CD4-positive, CD25-positive, alpha-beta regulatory T cell (primary cell): ENCODE measurements around the gene CACNG4. TPM values are rescaled to one million over a fixed set of nuclear protein-coding genes. Genes with fewer than 3 reads are reported as not detected.
A peak's percentile ranks its signal among the peaks of the same experiment; 100 is the strongest.

Experiments used
- ATAC-seq, 2 donors: fragments of 150-1000 bp; cut with Tn5 transposase; one replicate each; pipeline ENCODE4 v1.10.0; 2021; ENCODE audit warnings: low read depth in 2 of 2, moderate number of reproducible peaks in 2 of 2, moderate library complexity in 1 of 2
- DNase-seq, 3 donors: peaks; one replicate each; pipeline versions ENCODE4 v3.0.0 to v3.0.0-alpha.2; 2012 to 2022; ENCODE audit warnings: mixed read lengths in 1 of 3
- H3K27ac ChIP-seq: one replicate; pipeline ENCODE4 v1.7.0; 2013; ENCODE audit warnings: mild to moderate bottlenecking, low read length; ENCODE audit not compliant: insufficient read depth, poor library complexity, severe bottlenecking
- H3K27me3 ChIP-seq: one replicate; pipeline ENCODE4 v1.7.0; 2013; ENCODE audit warnings: low read length; ENCODE audit not compliant: control insufficient read depth, insufficient read depth
- H3K36me3 ChIP-seq: one replicate; pipeline ENCODE4 v1.7.0; 2013; ENCODE audit warnings: mild to moderate bottlenecking, low read length, moderate library complexity; ENCODE audit not compliant: control insufficient read depth, insufficient read depth
- H3K4me1 ChIP-seq: 2 replicates; pipeline ENCODE4 v1.7.0; 2013; ENCODE audit warnings: mild to moderate bottlenecking, low read length; ENCODE audit not compliant: insufficient read depth, control insufficient read depth, poor library complexity, severe bottlenecking
- H3K4me3 ChIP-seq: one replicate; pipeline ENCODE4 v1.7.0; 2013; ENCODE audit warnings: low read depth, mild to moderate bottlenecking, low read length, moderate library complexity
- H3K9me3 ChIP-seq, 2 experiments: 1 replicate in 1 of 2; 2 replicates in 1 of 2; pipeline ENCODE4 v1.7.0; 2013; ENCODE audit warnings: low read length in 2 of 2, mild to moderate bottlenecking in 1 of 2, moderate library complexity in 1 of 2; ENCODE audit not compliant: control insufficient read depth in 2 of 2
- H3K27ac Mint-ChIP-seq, 3 donors: one replicate each; pipeline ENCODE4 v1.8.0; 2020 to 2022; ENCODE audit warnings: mild to moderate bottlenecking in 3 of 3, mixed read lengths in 3 of 3, moderate library complexity in 2 of 3
- H3K27me3 Mint-ChIP-seq: one replicate; pipeline ENCODE4 v1.8.0; 2022; ENCODE audit warnings: mild to moderate bottlenecking, mixed read lengths
- H3K36me3 Mint-ChIP-seq: one replicate; pipeline ENCODE4 v1.8.0; 2020; ENCODE audit warnings: mixed read lengths
- H3K4me1 Mint-ChIP-seq, 4 donors: one replicate each; pipeline ENCODE4 v1.8.0; 2020 to 2022; ENCODE audit warnings: mixed read lengths in 4 of 4, mild to moderate bottlenecking in 1 of 4
- H3K4me3 Mint-ChIP-seq, 4 donors: one replicate each; pipeline ENCODE4 v1.8.0; 2020 to 2022; ENCODE audit warnings: mild to moderate bottlenecking in 4 of 4, mixed read lengths in 4 of 4, moderate library complexity in 3 of 4
- H3K9me3 Mint-ChIP-seq, 7 donors: one replicate each; pipeline ENCODE4 v1.8.0; 2020 to 2022; ENCODE audit warnings: mixed read lengths in 7 of 7, mild to moderate bottlenecking in 3 of 7, moderate library complexity in 2 of 7
- polyA plus RNA-seq, 4 donors: library from polyadenylated mRNA; unstranded; fragments of 300-500 nt; fragmentation: Illumina TruSeq; gene quantifications; one replicate each; pipeline ENCODE4 v1.2.3, GENCODE V29; 2021
- total RNA-seq: library from RNA; stranded (reverse); gene quantifications from one replicate; pipeline ENCODE4 v1.2.3, GENCODE V29; 2022

Gene CACNG4
- total and polyA plus RNA-seq, 5 donors from 2014 or later: not detected

- Mint-ChIP-seq H3K27ac (no peak overlapping the region), H3K27me3 (peaks cover 42% of the 10 kb centered on the region), H3K9me3 (peaks cover 0 to 2% (median 0%) of the 10 kb centered on the region in 7 donors), H3K4me3 (no peak overlapping the region), H3K4me1 (peaks cover 0 to 4% (median 2%) of the 10 kb centered on the region in 4 donors), H3K36me3 (no peaks in the 10 kb centered on the region)
- no peaks in the 10 kb centered on the region for H3K9me3 ChIP-seq
- H3K27ac ChIP-seq: no peak overlapping the region
- ATAC-seq (no peak), DNase-seq (no peak)
- no peak overlapping the region for H3K4me3 ChIP-seq
- H3K27me3 ChIP-seq: no peaks in the 10 kb centered on the region
- H3K4me1 ChIP-seq: no peaks in the 10 kb centered on the region
- no peaks in the 10 kb centered on the region for H3K36me3 ChIP-seq
Measured at GRCh38 chr17:66981983-66982508, 17.5 kb downstream of the CACNG4 start.

GRCh38 chr17:66983414-66984021 lies 19.0 kb downstream of the CACNG4 start:
- H3K4me1 ChIP-seq: no peaks in the 10 kb centered on the region
- H3K27ac ChIP-seq: no peak overlapping the region
- H3K36me3 ChIP-seq: no peaks in the 10 kb centered on the region
- H3K27me3 ChIP-seq: no peaks in the 10 kb centered on the region
- DNase-seq (no peak), ATAC-seq (no peak)
- H3K4me1 Mint-ChIP-seq: peaks cover 0 to 4% (median 1%) of the 10 kb centered on the region in 4 donors
- H3K27me3 Mint-ChIP-seq: peaks cover 44% of the 10 kb centered on the region
- no peaks in the 10 kb centered on the region for H3K9me3 ChIP-seq
- no peaks in the 10 kb centered on the region for H3K36me3 Mint-ChIP-seq
- peaks cover 0 to 2% (median 0%) of the 10 kb centered on the region in 7 donors for H3K9me3 Mint-ChIP-seq
- no peak overlapping the region for H3K27ac Mint-ChIP-seq
- H3K4me3 ChIP-seq: no peak overlapping the region
- no peak overlapping the region for H3K4me3 Mint-ChIP-seq

DNA sequence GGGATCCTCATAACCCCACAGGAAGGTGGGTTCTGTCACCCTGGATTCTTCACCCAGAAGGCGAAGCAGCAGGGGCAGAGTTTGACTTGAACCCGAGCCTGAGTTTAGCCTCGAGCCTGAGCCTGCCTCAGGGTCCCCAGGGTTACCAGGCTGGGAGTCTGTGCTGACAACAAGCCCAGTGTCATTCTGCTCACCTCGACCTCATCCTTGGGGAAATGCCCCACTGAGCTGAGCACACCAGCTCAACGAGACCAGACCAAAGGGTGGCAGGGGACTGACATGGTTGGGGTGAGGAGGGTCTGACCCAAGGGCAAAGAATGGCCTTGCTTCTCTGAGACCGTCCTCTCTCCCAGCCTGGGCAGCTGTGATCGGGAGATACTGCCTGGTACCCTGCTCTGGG lies 20.2 kb downstream of the CACNG4 start:
- H3K36me3 Mint-ChIP-seq: no peaks in the 10 kb centered on the region
- Histone ChIP-seq H3K4me3 (no peak overlapping the region), H3K4me1 (no peaks in the 10 kb centered on the region), H3K9me3 (no peaks in the 10 kb centered on the region), H3K36me3 (no peaks in the 10 kb centered on the region), H3K27me3 (no peaks in the 10 kb centered on the region), H3K27ac (no peak overlapping the region)
- H3K9me3 Mint-ChIP-seq: peaks cover 0 to 1% (median 0%) of the 10 kb centered on the region in 7 donors
- no peak overlapping the region for H3K4me3 Mint-ChIP-seq
- peaks cover 50% of the 10 kb centered on the region for H3K27me3 Mint-ChIP-seq
- ATAC-seq: no peak
- H3K4me1 Mint-ChIP-seq: peaks cover 0 to 3% (median 0%) of the 10 kb centered on the region in 4 donors
- H3K27ac Mint-ChIP-seq: no peak overlapping the region
- DNase-seq: no peak

GRCh38 chr17:66985338-66986237 lies 21.1 kb downstream of the CACNG4 start:
- DNase-seq (no peak), ATAC-seq (no peak)
- Histone ChIP-seq H3K36me3 (no peaks in the 10 kb centered on the region), H3K27me3 (no peaks in the 10 kb centered on the region), H3K4me3 (no peak overlapping the region), H3K9me3 (no peaks in the 10 kb centered on the region), H3K27ac (no peak overlapping the region), H3K4me1 (no peaks in the 10 kb centered on the region)
- Mint-ChIP-seq H3K27ac (no peak overlapping the region), H3K9me3 (peaks cover 0 to 1% (median 0%) of the 10 kb centered on the region in 7 donors), H3K4me1 (peaks cover 0 to 3% (median 0%) of the 10 kb centered on the region in 4 donors), H3K4me3 (no peak overlapping the region), H3K36me3 (no peaks in the 10 kb centered on the region), H3K27me3 (peaks cover 55% of the 10 kb centered on the region)

- DNase-seq: no peak
- Mint-ChIP-seq H3K36me3 (no peaks in the 10 kb centered on the region), H3K27me3 (peaks cover 59% of the 10 kb centered on the region), H3K4me1 (peaks cover 0 to 3% (median 0%) of the 10 kb centered on the region in 4 donors), H3K4me3 (no peak overlapping the region), H3K9me3 (peaks cover 0 to 1% (median 0%) of the 10 kb centered on the region in 7 donors), H3K27ac (no peak overlapping the region)
- Histone ChIP-seq H3K27ac (no peak overlapping the region), H3K36me3 (no peaks in the 10 kb centered on the region), H3K9me3 (no peaks in the 10 kb centered on the region), H3K27me3 (no peaks in the 10 kb centered on the region), H3K4me3 (no peak overlapping the region), H3K4me1 (no peaks in the 10 kb centered on the region)
- no peak for ATAC-seq
Measured at GRCh38 chr17:66986659-66987058, 22.2 kb downstream of the CACNG4 start.

DNA sequence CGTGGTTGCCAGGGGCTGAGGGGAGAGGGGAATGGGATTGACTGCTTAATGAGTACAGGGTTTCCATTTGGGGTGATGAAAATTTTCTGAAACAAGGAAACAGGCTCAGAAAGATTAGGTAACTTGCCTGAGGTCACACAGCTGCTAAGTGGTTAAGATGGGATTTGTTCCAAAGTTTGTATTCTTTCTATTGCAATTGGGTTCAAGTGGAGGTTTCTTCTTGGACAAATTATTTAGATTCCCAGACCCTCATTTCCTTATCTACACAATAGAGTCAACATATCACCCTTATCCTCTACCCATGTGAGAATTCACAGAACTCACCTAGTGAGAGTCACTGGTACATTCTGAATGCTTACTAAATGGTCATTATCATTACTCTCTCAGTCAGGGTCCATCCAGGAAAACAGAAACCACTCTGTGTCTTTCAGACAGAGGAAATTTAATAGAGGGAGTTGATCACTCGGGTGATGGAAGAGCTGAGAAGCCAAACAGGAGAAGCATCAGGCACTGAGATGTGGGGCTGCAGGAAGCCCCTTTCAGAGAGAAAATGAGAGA lies 22.6 kb downstream of the CACNG4 start:
- H3K4me1 ChIP-seq: no peaks in the 10 kb centered on the region
- Mint-ChIP-seq H3K9me3 (peaks cover 0 to 1% (median 0%) of the 10 kb centered on the region in 7 donors), H3K27ac (no peak overlapping the region), H3K4me3 (no peak overlapping the region), H3K27me3 (peaks cover 62% of the 10 kb centered on the region), H3K4me1 (peaks cover 0 to 3% (median 0%) of the 10 kb centered on the region in 4 donors), H3K36me3 (no peaks in the 10 kb centered on the region)
- no peak overlapping the region for H3K4me3 ChIP-seq
- DNase-seq (no peak), ATAC-seq (no peak)
- no peaks in the 10 kb centered on the region for H3K36me3 ChIP-seq
- H3K27me3 ChIP-seq: no peaks in the 10 kb centered on the region
- H3K27ac ChIP-seq: no peak overlapping the region
- no peaks in the 10 kb centered on the region for H3K9me3 ChIP-seq

- Mint-ChIP-seq H3K9me3 (peaks cover 0 to 1% (median 0%) of the 10 kb centered on the region in 7 donors), H3K36me3 (no peaks in the 10 kb centered on the region), H3K4me1 (peaks cover 0 to 3% (median 0%) of the 10 kb centered on the region in 4 donors), H3K4me3 (no peak overlapping the region), H3K27ac (no peak overlapping the region), H3K27me3 (peaks cover 57% of the 10 kb centered on the region)
- Histone ChIP-seq H3K27me3 (no peaks in the 10 kb centered on the region), H3K9me3 (no peaks in the 10 kb centered on the region), H3K36me3 (no peaks in the 10 kb centered on the region), H3K27ac (no peak overlapping the region), H3K4me1 (no peaks in the 10 kb centered on the region), H3K4me3 (no peak overlapping the region)
- DNase-seq: peak in 1 of 3 donors; percentile 30
- no peak for ATAC-seq
Measured at GRCh38 chr17:66988069-66988798, 23.7 kb downstream of the CACNG4 start.
